Gastroesophageal sphincter (tissue), 4 donors: ENCODE measurements around the gene ZNF580. TPM values are rescaled to one million over a fixed set of nuclear protein-coding genes. Genes with fewer than 3 reads are reported as not detected.
A peak's percentile ranks its signal among the peaks of the same experiment; 100 is the strongest.

Experiments
- ATAC-seq: fragments of 150-250 bp; one replicate; pipeline ENCODE4 v1.9.1; 2016; ENCODE audit warnings: mild to moderate bottlenecking, moderate library complexity
- H3K27ac ChIP-seq, 4 donors: fragments of 200-600 bp; sonication (generic) in 3 of 4; 1 replicate in 3 of 4; 2 replicates in 1 of 4; pipeline ENCODE4 v1.5.1; 2016 to 2019
- H3K27me3 ChIP-seq: fragments of 200-600 bp; sonication (generic); one replicate; pipeline ENCODE4 v1.5.1; 2019
- H3K36me3 ChIP-seq, 2 donors: fragments of 200-600 bp; sonication (generic); one replicate each; pipeline ENCODE4 v1.5.1; 2019; ENCODE audit warnings: control low read depth in 1 of 2
- H3K4me1 ChIP-seq, 3 donors: fragments of 200-600 bp; sonication (generic); 1 replicate in 2 of 3; 2 replicates in 1 of 3; pipeline ENCODE4 v1.5.1; 2016 to 2019; ENCODE audit warnings: control low read depth in 2 of 3
- H3K4me3 ChIP-seq, 2 donors: fragments of 200-600 bp; sonication (generic); one replicate each; pipeline ENCODE4 v1.5.1; 2019; ENCODE audit warnings: mild to moderate bottlenecking in 1 of 2, moderate library complexity in 1 of 2
- H3K9me3 ChIP-seq, 3 donors: fragments of 200-600 bp; sonication (generic); one replicate each; pipeline ENCODE4 v1.5.1; 2017 to 2019; ENCODE audit warnings: control low read depth in 2 of 3
- CTCF ChIP-seq, 4 experiments: fragments of 200-600 bp in 2 of 4; fragments of 450-650 bp in 2 of 4; sonication (generic) in 1 of 4; IDR thresholded peaks; one replicate each; pipeline ENCODE4 v1.5.1; 2017 to 2019; ENCODE audit warnings: antibody characterized with exemption in 4 of 4, mild to moderate bottlenecking in 2 of 4, moderate library complexity in 2 of 4
- EP300 ChIP-seq: sonication (generic); formaldehyde crosslinking; IDR thresholded peaks from one replicate; pipeline ENCODE4 v1.6.1; 2017; ENCODE audit warnings: antibody characterized with exemption, mild to moderate bottlenecking
- POLR2A ChIP-seq, 2 donors: fragments of 450-650 bp; IDR thresholded peaks; one replicate each; pipeline ENCODE4 v1.6.1; 2017; ENCODE audit warnings: antibody characterized with exemption in 2 of 2, mild to moderate bottlenecking in 2 of 2, moderate library complexity in 1 of 2
- POLR2AphosphoS5 ChIP-seq: sonication (generic); formaldehyde crosslinking; IDR thresholded peaks from one replicate; pipeline ENCODE4 v1.6.1; 2017; ENCODE audit warnings: antibody characterized with exemption
- whole genome bisulfite sequencing, 2 donors: methylation state at CpG; one replicate each; pipeline ENCODE4 v1.1.5; 2018; ENCODE audit warnings: low coverage in 1 of 2; 5-methylcytosine and 5-hydroxymethylcytosine counted together
- total RNA-seq, 4 donors: library from RNA; depleted of rRNA; stranded (reverse); fragments of >200 nt; gene quantifications; one replicate each; pipeline ENCODE4 v1.1.0, GENCODE V29; 2016

The ZNF580 gene
- total RNA-seq, 4 donors from 2014 or later = 28.9 to 44.1 (median 35.2) TPM

DNA sequence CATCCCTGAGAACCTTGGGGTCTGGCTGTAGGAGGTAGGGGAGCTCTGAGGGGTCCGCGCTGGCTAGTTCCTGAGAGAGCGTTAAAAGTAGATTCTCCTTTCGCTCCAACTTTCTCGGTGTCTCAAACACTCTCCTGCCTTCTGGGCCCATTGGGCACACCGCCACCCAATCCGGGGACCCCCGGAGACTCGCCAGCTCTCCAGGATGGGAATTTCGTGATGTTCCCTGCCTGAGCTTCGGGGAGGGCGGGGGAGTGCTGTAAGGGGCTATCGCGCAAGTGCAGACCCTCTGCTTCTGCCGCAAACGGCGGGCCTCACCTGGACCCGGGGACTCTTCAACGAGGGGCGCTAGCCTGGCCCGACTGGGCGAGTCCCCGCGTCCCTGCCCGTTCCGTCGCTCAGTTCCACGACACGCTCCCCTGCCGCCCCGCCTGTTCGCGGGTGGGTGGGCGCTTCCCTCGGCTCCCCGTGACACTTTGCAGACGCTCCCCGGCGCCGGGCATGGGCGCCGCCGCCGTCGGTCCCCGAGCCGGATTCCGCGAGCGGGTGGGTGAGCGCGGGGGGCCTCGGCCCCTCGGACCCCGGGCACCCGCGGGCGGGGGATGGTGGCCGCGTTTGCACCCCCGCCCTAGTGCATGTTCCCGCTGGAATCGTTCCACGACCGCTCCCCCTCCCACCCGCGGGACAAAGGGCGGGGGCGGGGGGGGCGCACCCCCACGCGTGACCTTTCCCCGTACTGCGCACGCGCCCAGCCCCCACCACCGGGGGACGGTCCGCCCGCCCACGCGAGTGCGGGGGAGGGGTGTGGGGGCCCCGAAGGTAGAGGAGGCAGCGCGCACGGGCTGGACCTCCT is 7.2 kb downstream of the ZNF580 start, which contains the start of gene CCDC106:
TSS of gene CCDC106 (plus strand) at position 481 of the 853 bp plus-strand sequence. CDS start 835 bp downstream, outside the sequence.
- H3K9me3 ChIP-seq = no peaks in the 10 kb centered on the region
- TF ChIP-seq CTCF (IDR thresholded peaks at IDR 0.05) (no peak), POLR2A (IDR thresholded peaks at IDR 0.05) (peak in 1 of 2 donors; percentile 18), POLR2AphosphoS5 (peak; percentile 36), EP300 (no peak)
- no peaks in the 10 kb centered on the region for H3K27me3 ChIP-seq
- peak within 1 kb of the TSS; percentile 76 to 96 for H3K4me3 ChIP-seq
- ATAC-seq = peak; percentile 61
- H3K36me3 ChIP-seq = peaks cover 0 to 43% of the 10 kb centered on the region in 2 donors
- WGBS, 2 donors = no CpG with 5 or more reads among the region's 87 CpGs
- H3K4me1 ChIP-seq = peaks cover 0 to 77% (median 35%) of the 10 kb centered on the region in 3 donors
- peak within 1 kb of the TSS; percentile 64 to 94 (median 90) for H3K27ac ChIP-seq

DNA sequence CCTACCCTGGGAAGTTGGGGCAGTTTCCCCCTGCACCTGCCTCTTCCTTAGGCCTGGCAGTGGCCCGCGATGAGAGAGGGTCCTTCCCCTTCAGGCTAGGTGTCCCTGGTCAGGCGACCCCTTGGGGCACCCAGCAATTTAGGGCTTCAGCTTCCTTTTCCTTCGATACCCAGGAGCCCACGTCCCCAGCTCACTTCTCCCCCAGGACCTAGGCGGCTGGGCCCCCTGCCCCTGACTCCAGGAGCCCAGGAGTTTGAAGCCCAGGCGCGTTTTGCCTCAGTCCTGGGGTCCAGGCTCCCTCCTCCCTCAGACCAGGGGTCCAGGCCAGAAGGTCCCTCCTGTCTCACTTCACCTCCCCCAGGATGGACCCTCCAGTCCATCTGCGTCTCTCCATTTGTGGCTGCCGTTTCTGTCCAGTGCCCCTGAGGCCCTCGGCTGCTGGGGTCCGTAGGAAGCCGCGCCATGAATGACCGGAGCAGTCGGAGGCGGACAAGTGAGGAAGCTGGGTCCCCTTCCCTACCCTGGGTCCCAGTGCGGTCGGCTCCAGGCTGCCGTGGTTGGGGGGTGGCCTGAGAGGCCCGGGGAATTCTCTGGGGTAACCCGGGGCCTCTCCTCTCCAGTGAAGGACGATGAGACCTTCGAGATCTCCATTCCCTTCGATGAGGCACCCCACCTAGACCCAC is 7.9 kb downstream of the ZNF580 start:
- Histone ChIP-seq H3K9me3 (no peaks in the 10 kb centered on the region), H3K4me3 (peak overlapping the region; percentile 76 to 96), H3K36me3 (peaks cover 0 to 43% of the 10 kb centered on the region in 2 donors), H3K27ac (peak overlapping the region; percentile 64 to 94 (median 90)), H3K27me3 (no peaks in the 10 kb centered on the region), H3K4me1 (peaks cover 0 to 76% (median 37%) of the 10 kb centered on the region in 3 donors)
- 0 to 16% methylated on average over 4 of the region's 25 CpGs for WGBS, 2 donors
- ATAC-seq = no peak
- TF ChIP-seq EP300 (no peak), POLR2A (IDR thresholded peaks at IDR 0.05) (peak in 1 of 2 donors; percentile 12), POLR2AphosphoS5 (no peak), CTCF (IDR thresholded peaks at IDR 0.05) (no peak)

- no peaks in the 10 kb centered on the region for H3K27me3 ChIP-seq
- no peaks in the 10 kb centered on the region for H3K9me3 ChIP-seq
- H3K4me1 ChIP-seq = peaks cover 0 to 68% (median 30%) of the 10 kb centered on the region in 3 donors
- ATAC-seq = no peak
- peak overlapping the region in 1 of 2 donors; percentile 96 for H3K4me3 ChIP-seq
- TF ChIP-seq CTCF (IDR thresholded peaks at IDR 0.05) = no peak
- no peak for TF ChIP-seq POLR2AphosphoS5
- no peak for TF ChIP-seq POLR2A (IDR thresholded peaks at IDR 0.05)
- TF ChIP-seq EP300 = no peak
- H3K27ac ChIP-seq = peak overlapping the region in 3 of 4 donors; percentile 87 to 94 (median 93)
- 81% methylated on average over 4 of the region's 17 CpGs; no CpG with 5 or more reads in 1 of the 2 donors for WGBS, 2 donors
- peaks cover 0 to 41% of the 10 kb centered on the region in 2 donors for H3K36me3 ChIP-seq
Measured at GRCh38 chr19:55649268-55650125, 8.7 kb downstream of the ZNF580 start.

GRCh38 chr19:55650126-55650557 is 9.3 kb downstream of the ZNF580 start:
- H3K36me3 ChIP-seq = peaks cover 0 to 35% of the 10 kb centered on the region in 2 donors
- H3K4me1 ChIP-seq = peaks cover 0 to 62% (median 28%) of the 10 kb centered on the region in 3 donors
- no peak for ATAC-seq
- no peak overlapping the region for H3K4me3 ChIP-seq
- H3K27ac ChIP-seq = peak overlapping the region in 2 of 4 donors; percentile 87 to 93
- TF ChIP-seq EP300 = no peak
- TF ChIP-seq CTCF (IDR thresholded peaks at IDR 0.05) = no peak
- TF ChIP-seq POLR2A (IDR thresholded peaks at IDR 0.05) = no peak
- no peak for TF ChIP-seq POLR2AphosphoS5
- H3K9me3 ChIP-seq = no peaks in the 10 kb centered on the region
- 70% methylated on average over 2 to 4 of the region's 4 CpGs for WGBS, 2 donors
- H3K27me3 ChIP-seq = no peaks in the 10 kb centered on the region
